Endodermal cell (in vitro differentiated cells): ENCODE results near the gene COL23A1. TPM values are rescaled to one million over a fixed set of nuclear protein-coding genes. Genes with fewer than 3 reads are reported as not detected.

ENCODE experiments used
- DNase-seq: peaks from one replicate; pipeline ENCODE4 v3.0.0-alpha.2; 2017
- H3K27ac ChIP-seq: 2 replicates; pipeline ENCODE4 v1.5.1; 2013; ENCODE audit warnings: mild to moderate bottlenecking, low read depth, low read length, moderate library complexity
- H3K27me3 ChIP-seq: 2 replicates; pipeline ENCODE4 v1.6.1; 2013; ENCODE audit warnings: mild to moderate bottlenecking, low read length, moderate library complexity; ENCODE audit not compliant: insufficient read depth, control insufficient read depth, poor library complexity, severe bottlenecking
- H3K36me3 ChIP-seq: 2 replicates; pipeline ENCODE4 v1.7.0; 2013; ENCODE audit warnings: mild to moderate bottlenecking, low read length, moderate library complexity; ENCODE audit not compliant: control insufficient read depth, insufficient read depth
- H3K4me1 ChIP-seq: one replicate; pipeline ENCODE4 v1.7.0; 2013; ENCODE audit warnings: low read length; ENCODE audit not compliant: control insufficient read depth, insufficient read depth
- H3K4me3 ChIP-seq: 2 replicates; pipeline ENCODE4 v1.5.1; 2013; ENCODE audit warnings: mild to moderate bottlenecking, low read length, moderate library complexity
- H3K9ac ChIP-seq: 2 replicates; pipeline ENCODE4 v1.6.1; 2013; ENCODE audit warnings: mild to moderate bottlenecking, low read length, moderate library complexity; ENCODE audit not compliant: poor library complexity, severe bottlenecking; ENCODE audit errors: extremely low read depth
- H3K9me3 ChIP-seq: 2 replicates; pipeline ENCODE4 v1.6.1; 2013; ENCODE audit warnings: mild to moderate bottlenecking, low read length, moderate library complexity; ENCODE audit not compliant: control insufficient read depth
- H3K27ac Mint-ChIP-seq: 2 replicates; pipeline ENCODE4 v1.8.0; 2020; ENCODE audit warnings: mixed read lengths
- H3K27me3 Mint-ChIP-seq: 2 replicates; pipeline ENCODE4 v1.8.0; 2021; ENCODE audit warnings: mild to moderate bottlenecking, mixed read lengths; ENCODE audit not compliant: insufficient read depth
- H3K36me3 Mint-ChIP-seq: 2 replicates; pipeline ENCODE4 v1.8.0; 2020; ENCODE audit warnings: low read depth, mixed read lengths
- H3K4me1 Mint-ChIP-seq: 2 replicates; pipeline ENCODE4 v1.8.0; 2020; ENCODE audit warnings: mixed read lengths
- H3K4me3 Mint-ChIP-seq: 2 replicates; pipeline ENCODE4 v1.8.0; 2020; ENCODE audit warnings: mild to moderate bottlenecking, moderate library complexity, mixed read lengths
- H3K9me3 Mint-ChIP-seq: 2 replicates; pipeline ENCODE4 v1.8.0; 2020; ENCODE audit warnings: mild to moderate bottlenecking, mixed read lengths
- WGBS, 2 experiments: methylation state at CpG; one replicate each; pipeline versions ENCODE4 v1.1.5 to v1.1.7; 2013; ENCODE audit warnings: missing lambda C conversion rate in 2 of 2, mixed read lengths in 1 of 2; ENCODE audit not compliant: insufficient coverage in 1 of 2, insufficient read length in 1 of 2; 5-methylcytosine and 5-hydroxymethylcytosine counted together
- total RNA-seq, 2 donors: library from RNA; stranded (reverse); fragmentation: NEBNext Ultra II Directional in 1 of 2; extraction: Animal tissue kit (Norgen Biotek cat#: 25700) in 1 of 2; gene quantifications; 2 replicates in 1 of 2; 3 replicates in 1 of 2; pipeline ENCODE4 v1.2.1, GENCODE V29; 2021
- TF ChIP-seq, protein P1 (sequence below): fragments of 200-600 bp; sonication (generic); conservative IDR thresholded peaks from 2 replicates; pipeline ENCODE4 v1.5.0; 2021; ENCODE audit warnings: antibody characterized with exemption, mild to moderate bottlenecking

Gene COL23A1
- total RNA-seq, 2 donors from 2014 or later, result 50.2 to 71.3 TPM

DNA sequence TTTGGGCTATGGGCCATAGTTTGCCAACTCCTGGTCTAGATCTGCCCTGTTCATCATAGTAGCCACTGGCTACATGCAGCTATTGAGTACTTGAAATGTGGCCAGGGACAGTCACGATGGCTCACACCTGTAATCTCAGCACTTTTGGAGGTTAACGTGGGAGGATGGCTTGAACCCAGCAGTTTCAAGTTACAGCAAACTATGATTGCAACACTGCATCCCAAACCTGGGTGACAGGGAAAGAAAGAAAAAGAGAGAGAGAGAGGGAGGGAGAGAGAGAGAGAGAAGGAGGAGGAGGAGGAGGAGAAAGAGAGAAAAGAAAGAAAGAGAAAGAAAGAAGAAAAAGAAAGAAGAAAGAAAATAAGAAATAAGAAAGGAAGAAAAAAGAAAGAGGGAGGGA, 397.9 kb downstream of the COL23A1 start:
- no peak for DNase-seq
- Mint-ChIP-seq H3K4me3 (no peak overlapping the region), H3K9me3 (peaks cover 19% of the 10 kb centered on the region), H3K27ac (no peak overlapping the region), H3K4me1 (peaks cover 4% of the 10 kb centered on the region), H3K36me3 (peaks cover 2% of the 10 kb centered on the region), H3K27me3 (peaks cover 7% of the 10 kb centered on the region)
- H3K27ac ChIP-seq, result no peak overlapping the region
- no peak overlapping the region for H3K4me3 ChIP-seq
- WGBS, 2 experiments, result 84 to 91% methylated on average over 2 of the region's 2 CpGs
- H3K9me3 ChIP-seq, result peaks cover 16% of the 10 kb centered on the region
- H3K36me3 ChIP-seq, result no peaks in the 10 kb centered on the region
- H3K27me3 ChIP-seq, result no peaks in the 10 kb centered on the region
- no peak overlapping the region for H3K9ac ChIP-seq
- no peaks in the 10 kb centered on the region for H3K4me1 ChIP-seq
- TF ChIP-seq, protein P1, sequence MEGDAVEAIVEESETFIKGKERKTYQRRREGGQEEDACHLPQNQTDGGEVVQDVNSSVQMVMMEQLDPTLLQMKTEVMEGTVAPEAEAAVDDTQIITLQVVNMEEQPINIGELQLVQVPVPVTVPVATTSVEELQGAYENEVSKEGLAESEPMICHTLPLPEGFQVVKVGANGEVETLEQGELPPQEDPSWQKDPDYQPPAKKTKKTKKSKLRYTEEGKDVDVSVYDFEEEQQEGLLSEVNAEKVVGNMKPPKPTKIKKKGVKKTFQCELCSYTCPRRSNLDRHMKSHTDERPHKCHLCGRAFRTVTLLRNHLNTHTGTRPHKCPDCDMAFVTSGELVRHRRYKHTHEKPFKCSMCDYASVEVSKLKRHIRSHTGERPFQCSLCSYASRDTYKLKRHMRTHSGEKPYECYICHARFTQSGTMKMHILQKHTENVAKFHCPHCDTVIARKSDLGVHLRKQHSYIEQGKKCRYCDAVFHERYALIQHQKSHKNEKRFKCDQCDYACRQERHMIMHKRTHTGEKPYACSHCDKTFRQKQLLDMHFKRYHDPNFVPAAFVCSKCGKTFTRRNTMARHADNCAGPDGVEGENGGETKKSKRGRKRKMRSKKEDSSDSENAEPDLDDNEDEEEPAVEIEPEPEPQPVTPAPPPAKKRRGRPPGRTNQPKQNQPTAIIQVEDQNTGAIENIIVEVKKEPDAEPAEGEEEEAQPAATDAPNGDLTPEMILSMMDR, result no peak

DNA sequence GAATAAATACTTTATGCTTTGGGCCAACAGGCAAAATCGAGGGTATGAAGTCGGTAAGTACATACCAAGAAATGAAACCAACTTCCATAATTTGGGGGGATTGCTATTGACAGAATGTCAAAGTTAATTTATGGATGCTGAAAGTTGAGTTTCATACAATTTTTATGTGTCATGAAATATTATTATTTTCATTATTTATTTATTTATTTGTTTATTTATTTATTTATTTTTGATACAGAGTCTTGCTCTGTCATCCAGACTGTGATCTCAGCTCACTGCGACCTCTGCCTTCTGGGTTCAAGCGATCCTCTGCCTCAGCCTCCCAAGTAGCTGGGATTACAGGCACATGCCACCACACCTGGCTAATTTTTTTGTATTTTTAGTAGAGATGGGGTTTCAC, 398.5 kb downstream of the COL23A1 start:
- no peak for DNase-seq
- Mint-ChIP-seq H3K4me3 (no peak overlapping the region), H3K27ac (no peak overlapping the region), H3K36me3 (peaks cover 2% of the 10 kb centered on the region), H3K4me1 (peaks cover 4% of the 10 kb centered on the region), H3K27me3 (peaks cover 7% of the 10 kb centered on the region), H3K9me3 (peaks cover 19% of the 10 kb centered on the region)
- H3K4me3 ChIP-seq, result no peak overlapping the region
- no peak overlapping the region for H3K9ac ChIP-seq
- no peaks in the 10 kb centered on the region for H3K4me1 ChIP-seq
- TF ChIP-seq, protein P1, result no peak
- no peak overlapping the region for H3K27ac ChIP-seq
- no peaks in the 10 kb centered on the region for H3K36me3 ChIP-seq
- no peaks in the 10 kb centered on the region for H3K27me3 ChIP-seq
- WGBS, 2 experiments, result 78 to 80% methylated on average over 1 to 4 of the region's 4 CpGs
- H3K9me3 ChIP-seq, result peaks cover 16% of the 10 kb centered on the region

DNA sequence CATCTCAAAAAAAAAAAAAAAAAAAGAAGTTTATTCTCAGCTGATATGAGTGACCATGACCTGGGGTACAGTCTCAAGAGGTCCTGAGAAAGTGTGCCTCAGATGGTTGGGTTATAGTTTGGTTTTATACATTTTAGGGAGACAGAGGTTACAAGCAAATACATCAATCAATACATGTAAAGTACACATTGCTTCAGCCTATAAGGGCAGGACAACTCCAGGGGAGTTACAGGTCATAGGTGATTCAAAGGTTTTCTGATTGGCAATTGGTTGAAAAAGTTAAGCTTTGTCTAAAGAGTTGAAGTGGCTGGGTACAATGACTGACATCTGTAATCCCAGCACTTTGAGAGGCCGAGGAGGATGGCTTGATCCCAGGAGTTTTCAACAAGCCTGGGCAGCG, 400.8 kb downstream of the COL23A1 start:
- H3K36me3 Mint-ChIP-seq, result peaks cover 2% of the 10 kb centered on the region
- Histone ChIP-seq H3K27ac (no peak overlapping the region), H3K36me3 (no peaks in the 10 kb centered on the region), H3K4me3 (no peak overlapping the region), H3K9ac (no peak overlapping the region), H3K27me3 (no peaks in the 10 kb centered on the region), H3K4me1 (no peaks in the 10 kb centered on the region), H3K9me3 (peaks cover 16% of the 10 kb centered on the region)
- H3K27ac Mint-ChIP-seq, result no peak overlapping the region
- H3K4me1 Mint-ChIP-seq, result no peaks in the 10 kb centered on the region
- H3K27me3 Mint-ChIP-seq, result peaks cover 4% of the 10 kb centered on the region
- peak; percentile 12 for DNase-seq
- TF ChIP-seq, protein P1, result no peak
- peaks cover 19% of the 10 kb centered on the region for H3K9me3 Mint-ChIP-seq
- H3K4me3 Mint-ChIP-seq, result no peak overlapping the region
- WGBS, 2 experiments, result 41 to 44% methylated on average over 2 of the region's 2 CpGs

Other genes with a start within 250 kb of the COL23A1 start
- 10 to 100 TPM; 14.9 to 19.4 TPM for gene CLK4, start 36.7 kb upstream of the COL23A1 start, total RNA-seq
- 10 to 100 TPM; 22.1 to 23.3 TPM for gene ZNF354A, start 140.3 kb upstream of the COL23A1 start, total RNA-seq